Activated gamma-delta T cell treated with anti-CD3 and anti-CD28 coated beads, Interleukin-2, amount 50 U/mL, for 16 hours (primary cell): Measurements from ENCODE around the gene RIMS1.
"Not testable (repeated sequence)": the region's sequence is repeated elsewhere in the genome, so short reads cannot be mapped to it uniquely, and the experiment has no call there.

Experiments
- DNase-seq: peaks from one replicate; pipeline ENCODE4 v3.0.0-alpha.2; 2020; ENCODE audit warnings: low read depth

Gene RIMS1

GRCh38 chr6:71977884-71978283 lies 91.5 kb downstream of the RIMS1 start:
- no peak for DNase-seq

- no peak for DNase-seq
Measured at GRCh38 chr6:71979911-71980310, 93.6 kb downstream of the RIMS1 start.

GRCh38 chr6:71982389-71982788 lies 96.0 kb downstream of the RIMS1 start:
- DNase-seq: no peak

- no peak for DNase-seq
Measured at GRCh38 chr6:71983131-71983530, 96.8 kb downstream of the RIMS1 start.

GRCh38 chr6:71994705-71995271 lies 108.4 kb downstream of the RIMS1 start:
- DNase-seq: no peak

- DNase-seq: no peak
Measured at GRCh38 chr6:71997341-71997740, 111.0 kb downstream of the RIMS1 start.

- no peak for DNase-seq
Measured at GRCh38 chr6:72002415-72002814, 116.1 kb downstream of the RIMS1 start.

GRCh38 chr6:72006591-72006990 lies 120.2 kb downstream of the RIMS1 start:
- DNase-seq: not testable (repeated sequence)

GRCh38 chr6:72022830-72023229 lies 136.5 kb downstream of the RIMS1 start:
- no peak for DNase-seq

GRCh38 chr6:72031471-72031870 lies 145.1 kb downstream of the RIMS1 start:
- DNase-seq: no peak

GRCh38 chr6:72032086-72032485 lies 145.7 kb downstream of the RIMS1 start:
- no peak for DNase-seq

GRCh38 chr6:72035486-72035885 lies 149.1 kb downstream of the RIMS1 start:
- no peak for DNase-seq

- no peak for DNase-seq
Measured at GRCh38 chr6:72035966-72036365, 149.6 kb downstream of the RIMS1 start.

- DNase-seq: no peak
Measured at GRCh38 chr6:72037006-72037405, 150.7 kb downstream of the RIMS1 start.

- DNase-seq: no peak
Measured at GRCh38 chr6:72040111-72040510, 153.8 kb downstream of the RIMS1 start.

- no peak for DNase-seq
Measured at GRCh38 chr6:72042088-72042487, 155.7 kb downstream of the RIMS1 start.

- DNase-seq: no peak
Measured at GRCh38 chr6:72048080-72048479, 161.7 kb downstream of the RIMS1 start.

GRCh38 chr6:72049376-72049775 lies 163.0 kb downstream of the RIMS1 start:
- no peak for DNase-seq

- no peak for DNase-seq
Measured at GRCh38 chr6:72061286-72061685, 174.9 kb downstream of the RIMS1 start.

GRCh38 chr6:72064399-72064975 lies 178.1 kb downstream of the RIMS1 start:
- DNase-seq: no peak

GRCh38 chr6:72078096-72078495 lies 191.7 kb downstream of the RIMS1 start:
- no peak for DNase-seq

- DNase-seq: no peak
Measured at GRCh38 chr6:72080260-72080941, 194.1 kb downstream of the RIMS1 start.

GRCh38 chr6:72081871-72082270 lies 195.5 kb downstream of the RIMS1 start:
- no peak for DNase-seq

GRCh38 chr6:72083976-72084375 lies 197.6 kb downstream of the RIMS1 start:
- no peak for DNase-seq
